ENCODE data around the gene YY1.
"Not testable (repeated sequence)": the region's sequence is repeated elsewhere in the genome, so short reads cannot be mapped to it uniquely, and the experiment has no call there.

The YY1 gene

GRCh38 chr14:100246809-100247428 is 8.0 kb downstream of the YY1 start:
- no peak for DNase-seq

- DNase-seq = no peak
These were observed 12.0 kb downstream of the YY1 start for GRCh38 chr14:100250732-100251465.

- DNase-seq = no peak
These were observed 13.7 kb downstream of the YY1 start for GRCh38 chr14:100252684-100253083.

GRCh38 chr14:100256339-100256895 is 17.5 kb downstream of the YY1 start:
- DNase-seq = no peak

GRCh38 chr14:100261621-100262020 is 22.7 kb downstream of the YY1 start:
- no peak for DNase-seq

GRCh38 chr14:100262545-100262944 is 23.6 kb downstream of the YY1 start:
- no peak for DNase-seq

- no peak for DNase-seq
These were observed 24.2 kb downstream of the YY1 start for GRCh38 chr14:100263141-100263540.

- DNase-seq = no peak
These were observed 29.0 kb downstream of the YY1 start for GRCh38 chr14:100267990-100268389.

GRCh38 chr14:100268591-100269207 is 29.8 kb downstream of the YY1 start:
- no peak for DNase-seq

GRCh38 chr14:100271247-100271939 is 32.4 kb downstream of the YY1 start:
- no peak for DNase-seq

- no peak for DNase-seq
These were observed 35.3 kb downstream of the YY1 start for GRCh38 chr14:100274250-100274649.

- DNase-seq = no peak
These were observed 36.3 kb downstream of the YY1 start for GRCh38 chr14:100275214-100275613.

- DNase-seq = no peak
These were observed 39.8 kb downstream of the YY1 start for GRCh38 chr14:100278702-100279101.

- DNase-seq = no peak
These were observed 40.2 kb downstream of the YY1 start for GRCh38 chr14:100279133-100279532.

GRCh38 chr14:100279563-100279962 is 40.6 kb downstream of the YY1 start:
- DNase-seq = no peak

- no peak for DNase-seq
These were observed 42.5 kb downstream of the YY1 start for GRCh38 chr14:100281286-100282082.

GRCh38 chr14:100282083-100282350 is 43.1 kb downstream of the YY1 start:
- DNase-seq = no peak

- no peak for DNase-seq
These were observed 43.9 kb downstream of the YY1 start for GRCh38 chr14:100282766-100283419.

GRCh38 chr14:100283436-100283835 is 44.5 kb downstream of the YY1 start:
- DNase-seq = not testable (repeated sequence)

- no peak for DNase-seq
These were observed 45.3 kb downstream of the YY1 start for GRCh38 chr14:100283984-100284881.

Data from activated CD4-positive, alpha-beta T cell treated with anti-CD3 and anti-CD28 coated beads for 1 hour (primary cell).